ENCODE data around the gene CCDC196. TPM values are rescaled to one million over a fixed set of nuclear protein-coding genes. Genes with fewer than 3 reads are reported as not detected.

The CCDC196 gene
- polyA plus RNA-seq, 3 donors = not detected

DNA sequence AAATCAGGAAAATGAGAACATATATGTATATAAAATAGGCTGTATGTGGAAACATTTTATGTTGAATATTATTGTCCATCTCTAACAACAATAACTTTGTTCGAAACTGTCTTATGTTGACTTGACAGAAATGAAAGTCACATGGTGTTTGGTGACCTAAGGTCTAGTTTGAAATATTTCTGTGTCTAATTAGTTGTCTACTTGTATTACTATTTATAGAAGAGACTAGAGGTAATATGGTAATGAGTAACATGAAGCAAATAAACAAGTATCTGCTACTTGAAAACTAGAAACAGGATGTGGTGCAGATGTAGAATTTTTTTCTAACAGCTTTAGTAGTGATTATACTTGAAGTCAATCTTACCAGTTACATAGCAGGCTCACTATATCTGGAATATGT is 25.7 kb downstream of the CCDC196 start:
- no peak overlapping the region for H3K27ac Mint-ChIP-seq
- Histone ChIP-seq H3K4me1 (ENCODE audit: control insufficient read depth in 1 of 2, insufficient read depth in 2 of 2, low read length in 2 of 2) (peaks cover 25 to 42% of the 10 kb centered on the region in 2 donors), H3K4me3 (replicated peaks in 1 of 3; ENCODE audit: low read depth in 2 of 3, low read length in 3 of 3) (no peak overlapping the region), H2AFZ (ENCODE audit: insufficient read depth, low read depth, low read length, poor library complexity, severe bottlenecking) (no peak overlapping the region), H3K4me2 (replicated peaks; ENCODE audit: extremely low read depth, low read length, poor library complexity, severe bottlenecking) (no peak overlapping the region), H3K9me3 (replicated peaks in 1 of 2; ENCODE audit: control insufficient read depth in 1 of 2, insufficient read depth in 1 of 2, low read length in 2 of 2) (no peaks in the 10 kb centered on the region), H3K36me3 (replicated peaks in 1 of 2; ENCODE audit: control insufficient read depth in 1 of 2, insufficient read depth in 2 of 2, low read length in 2 of 2) (no peaks in the 10 kb centered on the region), H3K27me3 (ENCODE audit: control insufficient read depth in 2 of 2, insufficient read depth in 2 of 2, low read length in 2 of 2) (peaks cover 17 to 26% of the 10 kb centered on the region in 2 donors), H3K79me2 (ENCODE audit: insufficient read depth, low read length) (peaks cover 5% of the 10 kb centered on the region), H3K9ac (ENCODE audit: insufficient read depth, low read length, poor library complexity, severe bottlenecking) (no peak overlapping the region), H4K20me1 (ENCODE audit: insufficient read depth, low read length) (no peaks in the 10 kb centered on the region), H3K27ac (ENCODE audit: low read depth in 1 of 2, low read length in 2 of 2) (no peak overlapping the region)
- DNase-seq = no peak
- TF ChIP-seq, protein P1, sequence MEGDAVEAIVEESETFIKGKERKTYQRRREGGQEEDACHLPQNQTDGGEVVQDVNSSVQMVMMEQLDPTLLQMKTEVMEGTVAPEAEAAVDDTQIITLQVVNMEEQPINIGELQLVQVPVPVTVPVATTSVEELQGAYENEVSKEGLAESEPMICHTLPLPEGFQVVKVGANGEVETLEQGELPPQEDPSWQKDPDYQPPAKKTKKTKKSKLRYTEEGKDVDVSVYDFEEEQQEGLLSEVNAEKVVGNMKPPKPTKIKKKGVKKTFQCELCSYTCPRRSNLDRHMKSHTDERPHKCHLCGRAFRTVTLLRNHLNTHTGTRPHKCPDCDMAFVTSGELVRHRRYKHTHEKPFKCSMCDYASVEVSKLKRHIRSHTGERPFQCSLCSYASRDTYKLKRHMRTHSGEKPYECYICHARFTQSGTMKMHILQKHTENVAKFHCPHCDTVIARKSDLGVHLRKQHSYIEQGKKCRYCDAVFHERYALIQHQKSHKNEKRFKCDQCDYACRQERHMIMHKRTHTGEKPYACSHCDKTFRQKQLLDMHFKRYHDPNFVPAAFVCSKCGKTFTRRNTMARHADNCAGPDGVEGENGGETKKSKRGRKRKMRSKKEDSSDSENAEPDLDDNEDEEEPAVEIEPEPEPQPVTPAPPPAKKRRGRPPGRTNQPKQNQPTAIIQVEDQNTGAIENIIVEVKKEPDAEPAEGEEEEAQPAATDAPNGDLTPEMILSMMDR (IDR thresholded peaks at IDR 0.05) = no peak
- H3K9me3 Mint-ChIP-seq = peaks cover 0 to 4% (median 0%) of the 10 kb centered on the region in 7 donors
- H3K36me3 Mint-ChIP-seq = peaks cover 0 to 2% of the 10 kb centered on the region in 2 donors
- H3K4me1 Mint-ChIP-seq = peaks cover 41% of the 10 kb centered on the region
- intact Hi-C loops (cut with micrococcal nuclease) = no loop called here
- H3K4me3 Mint-ChIP-seq = no peak overlapping the region
- WGBS (ENCODE audit: insufficient coverage) = no CpG with 5 or more reads among the region's 1 CpG
- H3K27me3 Mint-ChIP-seq (ENCODE audit: low read depth in 3 of 3) = peaks cover 19 to 22% (median 20%) of the 10 kb centered on the region in 3 donors

DNA sequence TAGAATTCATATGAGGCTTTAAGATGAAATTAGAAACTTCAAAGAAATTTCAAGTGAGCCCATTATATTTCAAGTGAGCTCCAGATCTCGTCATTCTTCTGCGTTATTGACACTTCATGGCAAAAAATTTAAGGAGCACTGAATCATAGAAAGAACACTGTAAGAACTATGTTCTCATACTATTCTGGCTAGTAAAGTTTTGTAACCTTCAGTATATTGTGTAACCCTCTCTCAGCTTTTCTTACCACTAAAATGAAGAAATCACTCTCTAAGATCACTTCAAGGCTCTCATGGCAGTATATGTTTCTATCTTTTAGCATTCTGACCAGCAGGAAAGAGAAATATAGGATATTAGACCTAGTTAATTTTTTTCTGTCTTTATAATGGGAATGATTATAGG is 28.0 kb downstream of the CCDC196 start:
- no CpG with 5 or more reads among the region's 2 CpGs for WGBS (ENCODE audit: insufficient coverage)
- intact Hi-C loops (cut with micrococcal nuclease) = no loop called here
- H3K27me3 ChIP-seq (ENCODE audit: control insufficient read depth in 2 of 2, insufficient read depth in 2 of 2, low read length in 2 of 2) = peaks cover 16 to 22% of the 10 kb centered on the region in 2 donors
- DNase-seq = peak; percentile 15 to 65 (median 49)
- no peaks in the 10 kb centered on the region for H3K9me3 ChIP-seq (replicated peaks in 1 of 2; ENCODE audit: control insufficient read depth in 1 of 2, insufficient read depth in 1 of 2, low read length in 2 of 2)
- peaks cover 16 to 18% (median 17%) of the 10 kb centered on the region in 3 donors for H3K27me3 Mint-ChIP-seq (ENCODE audit: low read depth in 3 of 3)
- peak overlapping the region in 2 of 7 donors; percentile 58 to 60 for H3K27ac Mint-ChIP-seq
- H3K27ac ChIP-seq (ENCODE audit: low read depth in 1 of 2, low read length in 2 of 2) = no peak overlapping the region
- peaks cover 0 to 2% of the 10 kb centered on the region in 2 donors for H3K36me3 Mint-ChIP-seq
- peaks cover 14 to 25% of the 10 kb centered on the region in 2 donors for H3K4me1 ChIP-seq (ENCODE audit: control insufficient read depth in 1 of 2, insufficient read depth in 2 of 2, low read length in 2 of 2)
- H3K4me1 Mint-ChIP-seq = peaks cover 29% of the 10 kb centered on the region
- no peak overlapping the region for H3K4me3 Mint-ChIP-seq
- H3K36me3 ChIP-seq (replicated peaks in 1 of 2; ENCODE audit: control insufficient read depth in 1 of 2, insufficient read depth in 2 of 2, low read length in 2 of 2) = no peaks in the 10 kb centered on the region
- H3K79me2 ChIP-seq (ENCODE audit: insufficient read depth, low read length) = no peaks in the 10 kb centered on the region
- H4K20me1 ChIP-seq (ENCODE audit: insufficient read depth, low read length) = no peaks in the 10 kb centered on the region
- TF ChIP-seq, protein P1 (IDR thresholded peaks at IDR 0.05) = no peak
- H3K9me3 Mint-ChIP-seq = peaks cover 0 to 4% (median 3%) of the 10 kb centered on the region in 7 donors
- no peak overlapping the region for H3K4me2 ChIP-seq (replicated peaks; ENCODE audit: extremely low read depth, low read length, poor library complexity, severe bottlenecking)
- no peak overlapping the region for H3K9ac ChIP-seq (ENCODE audit: insufficient read depth, low read length, poor library complexity, severe bottlenecking)
- H2AFZ ChIP-seq (ENCODE audit: insufficient read depth, low read depth, low read length, poor library complexity, severe bottlenecking) = no peak overlapping the region
- H3K4me3 ChIP-seq (replicated peaks in 1 of 3; ENCODE audit: low read depth in 2 of 3, low read length in 3 of 3) = no peak overlapping the region

Measured in CD14-positive monocyte (primary cell).